WTC11 (cell line): ENCODE data around the gene KEL. TPM values are rescaled to one million over a fixed set of nuclear protein-coding genes. Genes with fewer than 3 reads are reported as not detected.

Experiments used
- ATAC-seq: fragments of 200-7000 bp; cut with Tn5 transposase; 2 replicates; pipeline ENCODE4 v1.10.0; 2021; ENCODE audit warnings: mild to moderate bottlenecking, moderate library complexity
- CTCF ChIA-PET: fragments of 300-600 bp; sonication (Branson Sonifier 250); formaldehyde crosslinking; loops from one replicate; lab custom pipeline; 2021; ENCODE audit warnings: antibody characterized with exemption; lab: Charles Lee
- POLR2A ChIA-PET: fragments of 350-600 bp; sonication (Branson Sonifier 250); formaldehyde crosslinking; loops from one replicate; lab custom pipeline; 2021; ENCODE audit warnings: antibody characterized with exemption; lab: Charles Lee
- DNase-seq: peaks from one replicate; pipeline ENCODE4 v3.0.0; 2021; ENCODE audit warnings: low spot score
- H3K27ac Mint-ChIP-seq: 2 replicates; pipeline ENCODE4 v1.8.0; 2021; ENCODE audit warnings: mixed read lengths
- H3K27me3 Mint-ChIP-seq: 2 replicates; pipeline ENCODE4 v1.8.0; 2021; ENCODE audit warnings: low read depth, mild to moderate bottlenecking, moderate library complexity, mixed read lengths
- H3K36me3 Mint-ChIP-seq: 2 replicates; pipeline ENCODE4 v1.8.0; 2021; ENCODE audit warnings: mixed read lengths
- H3K4me1 Mint-ChIP-seq: 2 replicates; pipeline ENCODE4 v1.8.0; 2022; ENCODE audit warnings: mixed read lengths
- H3K4me3 Mint-ChIP-seq: 2 replicates; pipeline ENCODE4 v1.8.0; 2021; ENCODE audit warnings: mild to moderate bottlenecking, moderate library complexity, mixed read lengths
- H3K9me3 Mint-ChIP-seq: 2 replicates; pipeline ENCODE4 v1.8.0; 2021; ENCODE audit warnings: mixed read lengths
- CREB1 ChIP-seq: sonication (generic); formaldehyde crosslinking; IDR thresholded peaks from 2 replicates; pipeline ENCODE4 v1.8.0; 2023; ENCODE audit warnings: mild to moderate bottlenecking, missing genetic modification reagents
- ELF4 ChIP-seq: sonication (generic); formaldehyde crosslinking; IDR thresholded peaks from 2 replicates; pipeline ENCODE4 v1.8.1; 2022; ENCODE audit warnings: low read depth, mild to moderate bottlenecking, moderate library complexity, missing genetic modification reagents
- FOXJ3 ChIP-seq: sonication (generic); formaldehyde crosslinking; IDR thresholded peaks from 2 replicates; pipeline ENCODE4 v1.9.0; 2021; ENCODE audit warnings: missing genetic modification reagents, mild to moderate bottlenecking, borderline replicate concordance
- FOXK1 ChIP-seq: sonication (generic); formaldehyde crosslinking; IDR thresholded peaks from 2 replicates; pipeline ENCODE4 v1.8.0; 2022; ENCODE audit warnings: mild to moderate bottlenecking, moderate library complexity, missing genetic modification reagents
- GABPB1 ChIP-seq: sonication (generic); formaldehyde crosslinking; IDR thresholded peaks from 2 replicates; pipeline ENCODE4 v1.8.1; 2023; ENCODE audit warnings: mild to moderate bottlenecking, missing genetic modification reagents
- IRF1 ChIP-seq: sonication (generic); formaldehyde crosslinking; IDR thresholded peaks from 2 replicates; pipeline ENCODE4 v1.8.0; 2023; ENCODE audit warnings: missing genetic modification reagents
- IRF2 ChIP-seq: sonication (generic); formaldehyde crosslinking; IDR thresholded peaks from 2 replicates; pipeline ENCODE4 v1.8.0; 2022; ENCODE audit warnings: low read depth, missing genetic modification reagents, borderline replicate concordance
- JAZF1 ChIP-seq: fragments of 250-450 bp; sonication (Bioruptor Pico); IDR thresholded peaks from 2 replicates; pipeline ENCODE4 v1.9.0; 2021; ENCODE audit warnings: moderate library complexity, mild to moderate bottlenecking, inconsistent platforms
- MLX ChIP-seq: sonication (generic); formaldehyde crosslinking; IDR thresholded peaks from 2 replicates; pipeline ENCODE4 v1.8.1; 2023; ENCODE audit warnings: mild to moderate bottlenecking, missing genetic modification reagents, moderate library complexity
- MXD4 ChIP-seq: fragments of 250-450 bp; sonication (Bioruptor Pico); IDR thresholded peaks from 2 replicates; pipeline ENCODE4 v1.8.0; 2021; ENCODE audit warnings: mild to moderate bottlenecking, moderate library complexity, borderline replicate concordance
- NR3C1 ChIP-seq: sonication (generic); formaldehyde crosslinking; conservative IDR thresholded peaks from 2 replicates; pipeline ENCODE4 v1.8.1; 2023; ENCODE audit warnings: low read depth, mild to moderate bottlenecking, missing genetic modification reagents
- OVOL2 ChIP-seq: fragments of 250-450 bp; sonication (Bioruptor Pico); IDR thresholded peaks from 2 replicates; pipeline ENCODE4 v1.9.0; 2021; ENCODE audit warnings: mild to moderate bottlenecking, borderline replicate concordance
- PRRX2 ChIP-seq: fragments of 250-450 bp; sonication (Bioruptor Pico); IDR thresholded peaks from 2 replicates; pipeline ENCODE4 v1.8.0; 2021; ENCODE audit warnings: mild to moderate bottlenecking
- RORB ChIP-seq: fragments of 250-450 bp; sonication (Bioruptor Pico); IDR thresholded peaks from 2 replicates; pipeline ENCODE4 v1.9.0; 2021; ENCODE audit warnings: mild to moderate bottlenecking
- SP1 ChIP-seq: sonication (generic); formaldehyde crosslinking; conservative IDR thresholded peaks from 2 replicates; pipeline ENCODE4 v1.8.1; 2022; ENCODE audit warnings: missing genetic modification reagents
- TEAD4 ChIP-seq: sonication (generic); formaldehyde crosslinking; IDR thresholded peaks from 2 replicates; pipeline ENCODE4 v1.8.0; 2022; ENCODE audit warnings: mild to moderate bottlenecking, missing genetic modification reagents
- USF2 ChIP-seq: sonication (generic); formaldehyde crosslinking; IDR thresholded peaks from 2 replicates; pipeline ENCODE4 v1.8.1; 2023; ENCODE audit warnings: mild to moderate bottlenecking, missing genetic modification reagents, moderate library complexity
- ZNF138 ChIP-seq: sonication (generic); formaldehyde crosslinking; conservative IDR thresholded peaks from 2 replicates; pipeline ENCODE4 v1.8.1; 2022; ENCODE audit warnings: mild to moderate bottlenecking, moderate library complexity, missing genetic modification reagents
- ZNF416 ChIP-seq: fragments of 250-450 bp; sonication (Bioruptor Pico); IDR thresholded peaks from 2 replicates; pipeline ENCODE4 v1.9.0; 2021; ENCODE audit warnings: mild to moderate bottlenecking, inconsistent platforms
- ZNF425 ChIP-seq: fragments of 250-450 bp; sonication (Bioruptor Pico); conservative IDR thresholded peaks from 2 replicates; pipeline ENCODE4 v1.9.0; 2021; ENCODE audit warnings: mild to moderate bottlenecking
- ZSCAN18 ChIP-seq: fragments of 250-450 bp; sonication (Bioruptor Pico); IDR thresholded peaks from 2 replicates; pipeline ENCODE4 v2.1.2; 2022; ENCODE audit warnings: mild to moderate bottlenecking, moderate library complexity
- total RNA-seq: library from RNA; stranded (reverse); gene quantifications from 3 replicates; pipeline ENCODE4 v1.2.3, GENCODE V29; 2021

KEL gene
- total RNA-seq, 1 experiment from 2014 or later, result 0.87 TPM

- TF ChIP-seq RORB (no peak), FOXJ3 (CRISPR knock-in tag) (no peak), MXD4 (no peak), NR3C1 (CRISPR knock-in tag) (no peak), ZNF416 (CRISPR knock-in tag) (no peak), JAZF1 (CRISPR knock-in tag) (no peak)
Observed at GRCh38 chr7:142942746-142943145, 19.4 kb downstream of the KEL start (continued).

GRCh38 chr7:142941541-142941940, 20.6 kb downstream of the KEL start:
- Mint-ChIP-seq H3K27ac (no peak overlapping the region), H3K4me3 (no peak overlapping the region), H3K36me3 (no peaks in the 10 kb centered on the region), H3K27me3 (no peaks in the 10 kb centered on the region), H3K4me1 (no peaks in the 10 kb centered on the region), H3K9me3 (no peaks in the 10 kb centered on the region)
- CTCF ChIA-PET, result interaction anchor here (0.6 kb wide), 1 partner anchor 618 kb away, joined by 3 read pairs; no protein-coding TSS in a partner anchor
- no peak for ATAC-seq
- POLR2A ChIA-PET, result no interaction called here
- TF ChIP-seq OVOL2, result no peak
- TF ChIP-seq IRF1 (CRISPR knock-in tag), result no peak
- no peak for TF ChIP-seq ELF4 (CRISPR knock-in tag)
- no peak for TF ChIP-seq ZNF138
- no peak for TF ChIP-seq ZSCAN18 (CRISPR knock-in tag)
- no peak for TF ChIP-seq ZNF416 (CRISPR knock-in tag)
- no peak for TF ChIP-seq IRF2 (CRISPR knock-in tag)
- TF ChIP-seq JAZF1 (CRISPR knock-in tag), result no peak
- no peak for TF ChIP-seq GABPB1 (CRISPR knock-in tag)
- TF ChIP-seq FOXK1 (CRISPR knock-in tag), result no peak
- no peak for TF ChIP-seq CREB1 (CRISPR knock-in tag)
- no peak for TF ChIP-seq USF2 (CRISPR knock-in tag)
- no peak for TF ChIP-seq TEAD4 (CRISPR knock-in tag)
- no peak for TF ChIP-seq SP1
- no peak for TF ChIP-seq MLX (CRISPR knock-in tag)
- no peak for TF ChIP-seq ZNF425 (CRISPR knock-in tag)
- no peak for TF ChIP-seq PRRX2
- no peak for DNase-seq
